Non-pigmented ciliary epithelial cell (primary cell): ENCODE data around the gene ABHD2.
"Not testable (repeated sequence)": the region's sequence is repeated elsewhere in the genome, so short reads cannot be mapped to it uniquely, and the experiment has no call there.

Experiments used
- DNase-seq: peaks from one replicate; pipeline ENCODE4 v3.0.0-alpha.2; 2010; ENCODE audit warnings: low read depth

Gene ABHD2

DNA sequence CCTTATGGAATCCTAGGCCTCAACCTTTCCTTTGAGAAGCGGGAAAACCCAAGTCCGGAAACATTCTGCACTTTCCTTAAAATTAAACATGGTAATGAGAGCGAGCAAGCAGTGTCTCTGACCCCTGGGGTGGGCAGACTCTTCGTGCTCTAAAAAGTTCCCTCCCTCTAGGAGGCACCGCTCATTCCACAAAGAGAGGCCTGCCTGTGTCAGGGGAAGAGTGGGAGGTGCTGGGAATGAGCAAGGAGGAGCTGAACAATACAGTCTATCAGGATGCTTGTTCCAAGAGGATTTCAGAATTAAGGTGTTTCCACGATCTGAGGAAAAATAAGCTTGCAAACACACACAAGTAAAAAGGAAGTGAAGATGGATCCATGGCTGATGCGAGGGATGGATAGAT, 139.2 kb downstream of the ABHD2 start:
- no peak for DNase-seq

- no peak for DNase-seq
These were observed 142.0 kb downstream of the ABHD2 start for GRCh38 chr15:89230277-89230676.

- DNase-seq: no peak
These were observed 143.6 kb downstream of the ABHD2 start for GRCh38 chr15:89231832-89232231.

DNA sequence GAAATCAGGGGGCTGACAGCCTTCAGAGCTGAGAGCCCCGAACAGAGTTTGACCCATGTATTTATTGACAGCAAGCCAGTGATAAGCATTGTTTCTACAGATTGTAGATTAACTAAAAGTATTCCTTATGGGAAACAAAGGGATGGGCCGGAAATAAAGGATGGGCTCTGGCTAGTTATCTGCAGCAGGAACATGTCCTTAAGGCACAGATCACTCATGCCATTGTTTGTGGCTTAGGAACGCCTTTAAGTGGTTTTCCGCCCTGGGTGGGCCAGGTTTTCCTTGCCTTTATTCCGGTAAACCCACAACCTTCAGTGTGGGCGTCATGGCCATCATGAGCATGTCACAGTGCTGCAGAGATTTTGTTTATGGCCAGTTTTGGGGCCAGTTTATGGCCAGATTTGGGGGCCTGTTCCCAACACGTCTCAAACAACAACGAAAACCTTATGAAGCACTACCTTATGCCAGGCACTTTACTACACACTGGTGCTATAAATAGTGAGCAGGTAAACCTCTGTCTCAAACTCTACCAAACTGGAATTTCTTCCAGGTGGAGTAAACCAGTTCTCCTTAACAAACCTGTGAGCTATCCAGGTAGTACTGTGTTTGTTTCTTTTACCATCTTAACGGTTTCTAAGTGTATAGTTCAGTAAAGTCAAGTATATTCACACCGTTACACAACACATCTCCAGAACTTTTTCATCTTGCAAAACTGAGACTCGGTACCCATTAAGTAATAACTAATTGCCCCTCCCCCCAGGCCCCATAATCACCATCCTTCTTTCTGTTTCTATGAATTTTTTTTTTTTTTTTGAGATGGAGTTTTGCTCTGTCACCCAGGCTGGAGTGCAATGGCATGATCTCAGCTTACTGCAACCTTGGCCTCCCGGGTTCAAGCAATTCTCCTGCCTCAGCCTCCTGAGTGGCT, 151.9 kb downstream of the ABHD2 start:
- not testable (repeated sequence) for DNase-seq

GRCh38 chr15:89243046-89243690, 154.9 kb downstream of the ABHD2 start:
- DNase-seq: no peak

GRCh38 chr15:89243691-89244573, 155.7 kb downstream of the ABHD2 start, which contains the start of gene FANCI:
FANCI (plus strand) TSS chr15:89243979; CDS start chr15:89247648, 3,669 bp downstream.
- DNase-seq: peak; percentile 56

DNA sequence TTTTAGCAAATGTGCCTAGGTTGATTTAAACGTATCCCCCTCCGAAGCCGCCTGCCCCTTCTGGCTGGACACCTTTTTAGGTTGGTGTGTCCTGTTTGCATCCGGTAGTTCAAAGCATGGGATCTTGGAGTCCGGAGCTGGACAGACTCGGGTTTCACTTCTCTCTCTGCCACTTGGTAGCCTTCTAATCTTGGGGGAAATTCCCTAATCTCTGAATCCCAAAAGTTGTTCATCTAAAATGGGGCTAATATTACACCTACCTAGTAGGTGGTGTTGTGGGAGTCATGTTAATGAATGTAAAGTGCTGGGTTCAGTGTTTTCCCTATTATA, 156.3 kb downstream of the ABHD2 start:
- no peak for DNase-seq

GRCh38 chr15:89247446-89247845, 159.2 kb downstream of the ABHD2 start:
- no peak for DNase-seq

DNA sequence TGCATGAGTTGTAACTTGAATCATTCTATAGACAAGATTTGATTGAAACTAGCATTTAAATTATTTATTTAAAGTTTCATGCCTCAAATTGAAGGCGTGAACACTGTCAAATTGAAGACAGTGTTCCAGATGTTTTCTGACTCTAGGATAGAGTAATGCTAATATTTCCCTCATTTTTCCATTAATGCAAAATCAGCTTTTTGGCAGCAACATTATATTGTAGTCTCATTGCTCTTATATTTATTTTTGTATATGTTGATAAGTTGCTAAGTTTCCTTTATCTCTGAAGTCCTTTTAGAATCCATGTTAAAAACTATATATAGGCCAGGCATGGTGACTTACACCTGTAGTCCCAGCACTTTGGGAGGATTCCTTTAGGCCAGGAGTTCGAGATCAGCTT, 160.3 kb downstream of the ABHD2 start:
- no peak for DNase-seq

GRCh38 chr15:89250142-89250541, 161.9 kb downstream of the ABHD2 start:
- DNase-seq: not testable (repeated sequence)
